SK-N-SH (cell line): ENCODE measurements around the gene DDAH2.

Experiments used
- EZH2phosphoT487 ChIP-seq: fragments of 200-600 bp; sonication (generic); IDR thresholded peaks from 2 replicates; pipeline ENCODE4 v1.6.1; 2017; ENCODE audit warnings: low read depth, mixed run types, mild to moderate bottlenecking, antibody characterized with exemption, moderate library complexity, borderline replicate concordance
- NFIC ChIP-seq: IDR thresholded peaks from 2 replicates; pipeline ENCODE4 v1.4.0; 2012; ENCODE audit warnings: borderline replicate concordance
- NRF1 ChIP-seq: IDR thresholded peaks from 2 replicates; pipeline ENCODE4 v1.6.1; 2012; ENCODE audit warnings: low read depth, mild to moderate bottlenecking, low read length
- RAD21 ChIP-seq: IDR thresholded peaks from 2 replicates; pipeline ENCODE4 v1.6.1; 2012; ENCODE audit warnings: mild to moderate bottlenecking, low read length
- TAF1 ChIP-seq: IDR thresholded peaks from 2 replicates; pipeline ENCODE4 v1.6.1; 2012; ENCODE audit warnings: low read depth, mild to moderate bottlenecking, low read length, moderate library complexity, borderline replicate concordance
- TCF12 ChIP-seq: IDR thresholded peaks from 2 replicates; pipeline ENCODE4 v1.4.0; 2012
- TEAD4 ChIP-seq: IDR thresholded peaks from 2 replicates; pipeline ENCODE4 v1.4.0; 2012; ENCODE audit warnings: mild to moderate bottlenecking, borderline replicate concordance; ENCODE audit not compliant: insufficient read depth
- USF1 ChIP-seq: IDR thresholded peaks from 2 replicates; pipeline ENCODE4 v1.4.0; 2012; ENCODE audit warnings: low read depth, borderline replicate concordance
- USF2 ChIP-seq: fragments of 150-350 bp; IDR thresholded peaks from 2 replicates; pipeline ENCODE4 v1.6.1; 2017; ENCODE audit warnings: antibody characterized with exemption, low read length, low read depth, borderline replicate concordance
- YY1 ChIP-seq: IDR thresholded peaks from 2 replicates; pipeline ENCODE4 v1.4.0; 2012; ENCODE audit warnings: low read depth, mild to moderate bottlenecking
- TF ChIP-seq, protein P1 (sequence below): fragments of 200-600 bp; sonication (generic); IDR thresholded peaks from 2 replicates; pipeline ENCODE4 v1.6.1; 2017; ENCODE audit warnings: antibody characterized with exemption, mild to moderate bottlenecking, moderate library complexity

GRCh38 chr6:31776485-31776988 is 47.4 kb upstream of the DDAH2 start:
- TF ChIP-seq USF2 (no peak), EZH2phosphoT487 (no peak), USF1 (no peak), TAF1 (no peak), TEAD4 (no peak), RAD21 (no peak), NFIC (no peak), NRF1 (no peak), YY1 (no peak), TCF12 (no peak)
- TF ChIP-seq, protein P1, sequence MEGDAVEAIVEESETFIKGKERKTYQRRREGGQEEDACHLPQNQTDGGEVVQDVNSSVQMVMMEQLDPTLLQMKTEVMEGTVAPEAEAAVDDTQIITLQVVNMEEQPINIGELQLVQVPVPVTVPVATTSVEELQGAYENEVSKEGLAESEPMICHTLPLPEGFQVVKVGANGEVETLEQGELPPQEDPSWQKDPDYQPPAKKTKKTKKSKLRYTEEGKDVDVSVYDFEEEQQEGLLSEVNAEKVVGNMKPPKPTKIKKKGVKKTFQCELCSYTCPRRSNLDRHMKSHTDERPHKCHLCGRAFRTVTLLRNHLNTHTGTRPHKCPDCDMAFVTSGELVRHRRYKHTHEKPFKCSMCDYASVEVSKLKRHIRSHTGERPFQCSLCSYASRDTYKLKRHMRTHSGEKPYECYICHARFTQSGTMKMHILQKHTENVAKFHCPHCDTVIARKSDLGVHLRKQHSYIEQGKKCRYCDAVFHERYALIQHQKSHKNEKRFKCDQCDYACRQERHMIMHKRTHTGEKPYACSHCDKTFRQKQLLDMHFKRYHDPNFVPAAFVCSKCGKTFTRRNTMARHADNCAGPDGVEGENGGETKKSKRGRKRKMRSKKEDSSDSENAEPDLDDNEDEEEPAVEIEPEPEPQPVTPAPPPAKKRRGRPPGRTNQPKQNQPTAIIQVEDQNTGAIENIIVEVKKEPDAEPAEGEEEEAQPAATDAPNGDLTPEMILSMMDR: no peak
